Forelimb muscle (tissue), 1 donor: Measurements from ENCODE around the gene FEV. TPM values are rescaled to one million over a fixed set of nuclear protein-coding genes. Genes with fewer than 3 reads are reported as not detected.

Experiments
- DNase-seq: peaks from one replicate; pipeline ENCODE4 v3.0.0-alpha.2; 2013; ENCODE audit warnings: low read depth
- polyA plus RNA-seq: library from polyadenylated mRNA; unstranded; fragments of 120-200 nt; gene quantifications from one replicate; pipeline ENCODE4 v1.2.1, GENCODE V29; 2013; ENCODE audit not compliant: insufficient read length

The FEV gene
- polyA plus RNA-seq, 1 donor: not detected

- no peak for DNase-seq
Observed at GRCh38 chr2:218979846-218980734, 4.9 kb downstream of the FEV start.

GRCh38 chr2:218975060-218975777 lies 9.8 kb downstream of the FEV start:
- DNase-seq: no peak

DNA sequence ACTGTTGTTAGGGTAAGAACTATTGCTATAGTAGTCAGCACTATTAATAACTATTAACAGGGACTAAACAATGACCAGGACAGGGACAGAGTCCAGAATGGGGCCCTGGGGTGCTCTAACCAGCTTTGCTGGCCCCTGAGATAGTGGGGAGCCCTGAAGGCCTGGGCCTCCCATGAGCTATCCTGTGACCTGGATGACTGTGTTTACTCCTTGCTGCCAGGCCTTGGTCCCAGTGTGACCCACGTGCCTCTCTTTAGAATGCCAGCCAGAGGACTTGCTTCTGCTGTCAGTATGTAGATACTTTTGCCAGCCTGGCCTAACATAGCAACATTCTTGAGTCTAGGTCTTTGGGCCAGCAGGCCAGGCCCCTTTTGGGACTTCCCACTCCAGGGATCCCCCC lies 14.1 kb downstream of the FEV start:
- DNase-seq: no peak

- DNase-seq: no peak
Observed at GRCh38 chr2:218964041-218964771, 20.8 kb downstream of the FEV start.

- no peak for DNase-seq
Observed at GRCh38 chr2:218963601-218964000, 21.4 kb downstream of the FEV start.

GRCh38 chr2:218962859-218963492 lies 22.0 kb downstream of the FEV start:
- DNase-seq: no peak

- DNase-seq: no peak
Observed at GRCh38 chr2:218961651-218962570, 23.1 kb downstream of the FEV start.

GRCh38 chr2:218961229-218961628 lies 23.8 kb downstream of the FEV start:
- no peak for DNase-seq

GRCh38 chr2:218960309-218961165 lies 24.4 kb downstream of the FEV start:
- DNase-seq: no peak

GRCh38 chr2:218959761-218960308 lies 25.1 kb downstream of the FEV start:
- DNase-seq: no peak

- no peak for DNase-seq
Observed at GRCh38 chr2:218959141-218959731, 25.7 kb downstream of the FEV start, which contains the start of gene CDK5R2. CDK5R2 (plus strand) TSS chr2:218959666; CDS start chr2:218959821, 155 bp downstream.

DNA sequence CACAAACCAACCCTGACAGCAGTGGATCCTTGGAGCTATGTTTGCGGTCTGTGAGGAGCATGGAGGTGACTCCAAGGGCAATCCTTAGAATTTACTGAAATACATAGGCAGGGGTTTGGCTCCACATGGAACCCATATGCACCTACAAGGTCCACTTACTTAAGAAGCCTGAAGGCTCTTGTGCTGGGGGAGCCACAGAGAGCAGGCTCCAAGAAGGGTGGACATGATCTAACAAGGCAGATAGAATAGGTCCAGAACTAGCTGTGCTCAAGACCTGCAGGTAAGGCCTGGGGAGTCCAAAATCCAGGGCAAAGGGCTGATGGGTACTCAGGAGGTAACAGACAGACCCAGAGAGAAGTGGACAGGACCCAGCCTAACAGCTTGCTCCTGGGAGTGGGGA lies 26.7 kb downstream of the FEV start:
- no peak for DNase-seq

DNA sequence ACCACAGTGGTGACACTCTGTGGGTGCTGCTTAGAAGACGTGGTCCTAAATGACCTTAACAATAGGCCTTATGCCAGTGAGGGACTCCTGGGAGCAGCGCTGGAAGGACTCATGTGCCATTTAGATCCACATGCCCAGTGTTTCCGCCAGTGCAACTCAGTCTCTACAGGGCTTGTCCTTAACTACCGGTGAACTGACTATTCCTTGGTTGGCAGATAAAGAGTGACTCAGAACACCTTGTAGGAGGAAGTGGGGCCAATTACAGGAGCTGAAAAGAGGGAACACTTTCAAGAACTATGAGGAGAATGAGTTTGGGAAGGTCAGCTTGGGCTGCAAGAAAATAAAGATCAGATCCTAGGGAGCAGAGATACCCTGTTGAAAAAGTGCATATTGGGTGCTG lies 27.3 kb downstream of the FEV start:
- DNase-seq: no peak

DNA sequence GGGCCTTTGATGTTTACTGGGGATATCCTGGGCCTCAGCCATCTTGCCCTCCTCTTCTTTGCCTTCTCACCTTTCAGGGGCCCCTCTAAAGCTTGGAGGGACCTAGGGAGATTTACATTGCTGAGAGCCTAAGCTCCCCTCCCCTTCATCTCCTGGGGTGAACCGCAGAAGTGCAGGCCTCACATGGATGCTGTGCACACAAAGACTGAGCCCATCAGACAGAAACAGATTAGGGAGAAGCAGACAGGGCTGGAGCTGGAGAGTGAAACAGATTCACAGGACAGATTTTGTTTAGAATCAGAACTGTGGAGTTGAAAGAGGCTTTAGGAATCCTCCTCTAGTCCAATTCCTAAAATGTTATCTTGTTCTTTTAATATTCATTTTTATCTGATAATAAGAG lies 28.9 kb downstream of the FEV start:
- DNase-seq: no peak

GRCh38 chr2:218954541-218955300 lies 30.3 kb downstream of the FEV start:
- no peak for DNase-seq

DNA sequence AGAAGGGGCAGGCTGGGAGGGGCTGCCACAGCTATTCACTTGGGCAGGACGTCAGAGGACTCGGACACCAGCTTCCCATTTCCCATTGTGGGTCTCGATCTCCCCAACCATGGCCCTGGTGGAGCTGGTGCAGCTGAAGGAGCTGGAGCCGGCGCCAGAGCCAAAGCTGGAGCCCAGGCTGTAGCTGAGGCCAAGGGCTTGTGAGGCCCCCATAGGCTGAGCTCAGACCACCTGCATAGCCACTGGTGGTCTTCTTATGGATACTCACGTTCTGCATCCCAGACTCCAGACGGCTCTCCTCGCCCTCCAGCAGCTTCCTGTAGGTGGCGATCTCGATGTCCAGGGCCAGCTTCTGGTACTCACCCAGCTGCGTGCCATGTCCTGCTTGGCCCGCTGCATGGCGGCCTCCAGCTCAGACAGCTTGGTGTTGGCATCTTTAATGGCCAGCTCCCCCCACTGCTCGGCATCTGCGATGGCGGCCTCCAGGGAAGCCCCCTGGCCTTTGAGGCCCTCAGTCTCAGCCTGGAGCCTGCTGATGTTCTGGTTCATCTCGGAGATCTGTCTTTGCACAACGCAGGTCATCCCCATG lies 31.5 kb downstream of the FEV start:
- DNase-seq: no peak

DNA sequence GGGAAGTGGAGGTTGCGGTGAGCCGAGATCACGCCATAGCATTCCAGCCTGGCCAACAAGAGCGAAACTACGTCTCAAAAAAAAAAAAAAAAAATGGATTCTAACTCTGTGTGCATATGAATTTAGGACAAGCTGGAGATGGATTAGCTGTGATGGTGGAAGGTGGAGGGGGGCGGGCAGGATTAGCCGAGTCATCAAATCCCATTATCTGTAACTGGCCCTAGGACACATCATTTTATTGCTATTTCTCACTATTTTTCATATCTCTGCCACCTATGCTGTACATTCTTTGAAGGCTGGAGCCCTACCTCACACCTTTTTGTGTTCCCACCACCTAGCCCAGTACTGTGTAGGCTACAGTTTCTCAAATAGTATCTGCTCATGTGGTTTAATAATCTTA lies 32.8 kb downstream of the FEV start:
- DNase-seq: no peak

GRCh38 chr2:218946621-218947020 lies 38.4 kb downstream of the FEV start:
- DNase-seq: no peak
